GM18517 (cell line): ENCODE measurements around the gene CNOT11.
"Not testable (repeated sequence)": the region's sequence is repeated elsewhere in the genome, so short reads cannot be mapped to it uniquely, and the experiment has no call there.

ENCODE experiments used
- ATAC-seq: cut with Tn5 transposase; IDR thresholded peaks from one replicate; pipeline ENCODE4 v1.9.1; 2021; ENCODE audit warnings: mild to moderate bottlenecking, moderate library complexity; ENCODE audit not compliant: unreplicated experiment

The CNOT11 gene

DNA sequence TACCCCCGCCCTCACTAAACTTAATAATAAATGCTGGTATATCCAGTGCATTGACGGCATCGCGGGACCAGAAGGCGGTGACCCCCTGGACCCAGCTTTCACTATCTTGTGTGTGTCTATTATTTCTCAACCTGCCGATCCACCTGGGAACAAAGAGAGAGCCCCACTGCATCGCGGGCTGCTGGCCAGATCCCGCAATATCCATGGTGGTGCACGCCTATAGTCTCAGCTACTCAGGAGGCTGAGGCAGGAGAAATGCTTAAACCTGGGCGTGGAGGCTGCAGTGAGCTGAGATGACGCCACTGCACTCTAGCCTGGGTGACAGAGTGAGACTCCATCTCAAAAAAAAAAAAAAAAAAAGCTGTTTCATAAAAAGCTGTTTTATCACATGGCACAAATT, 7.8 kb upstream of the CNOT11 start:
- ATAC-seq: not testable (repeated sequence)

DNA sequence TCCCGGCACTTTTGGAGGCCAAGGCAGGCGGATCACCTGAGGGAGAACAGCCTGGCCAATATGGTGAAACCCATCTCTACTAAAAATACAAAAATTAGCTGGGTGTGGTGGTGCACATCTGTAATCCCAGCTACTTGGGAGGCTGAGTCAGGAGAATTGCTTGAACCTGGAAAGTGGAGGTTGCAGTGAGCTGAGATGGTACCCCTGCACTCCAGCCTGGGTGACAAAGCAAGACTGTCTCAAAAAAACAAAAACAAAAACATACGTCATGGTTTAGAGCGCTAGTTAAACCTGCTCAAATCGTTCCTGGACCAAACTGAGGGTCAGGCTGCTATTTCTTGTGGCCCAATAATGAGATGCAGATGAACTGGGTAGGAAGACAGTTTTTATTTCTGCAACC, 7.2 kb upstream of the CNOT11 start:
- not testable (repeated sequence) for ATAC-seq

DNA sequence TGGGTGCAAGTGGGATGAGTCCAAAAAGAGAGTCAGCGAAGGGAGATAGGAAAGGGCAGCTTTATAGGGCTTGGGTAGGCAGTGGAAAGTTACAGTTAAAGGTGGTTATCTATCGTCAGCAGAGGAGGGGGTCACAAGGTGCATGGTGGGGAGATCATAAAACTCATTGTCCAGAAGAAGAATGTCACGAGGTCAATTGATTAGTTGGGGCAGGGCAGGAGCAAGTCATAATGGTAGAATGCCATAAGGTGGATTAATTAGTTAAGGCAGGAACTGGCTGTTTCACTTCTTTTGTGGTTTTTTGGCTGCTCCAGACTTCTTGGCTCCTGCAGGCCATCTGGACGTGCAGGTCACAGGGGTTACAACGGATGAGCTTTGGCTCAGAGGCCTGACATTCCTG, 3.9 kb upstream of the CNOT11 start:
- ATAC-seq: not testable (repeated sequence)

DNA sequence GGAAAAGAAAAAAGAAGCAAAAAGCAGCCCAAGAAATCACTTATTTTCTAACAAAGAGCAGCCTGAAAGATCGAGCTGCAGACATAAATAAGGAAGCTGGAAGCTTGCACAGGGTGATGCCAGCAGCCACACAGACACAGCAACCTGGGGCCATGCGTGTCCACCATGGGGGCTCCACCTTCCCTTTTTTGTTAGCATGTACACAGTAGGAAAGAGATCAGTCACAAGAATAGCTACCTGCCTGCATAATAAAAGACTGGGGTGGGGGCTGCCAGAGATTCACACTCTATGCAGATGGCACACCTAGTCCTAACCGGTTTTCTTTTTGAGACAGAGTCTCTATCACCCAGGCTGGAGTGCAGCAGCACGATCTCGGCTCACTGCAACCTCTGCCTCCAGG, 2.9 kb upstream of the CNOT11 start:
- no peak for ATAC-seq

DNA sequence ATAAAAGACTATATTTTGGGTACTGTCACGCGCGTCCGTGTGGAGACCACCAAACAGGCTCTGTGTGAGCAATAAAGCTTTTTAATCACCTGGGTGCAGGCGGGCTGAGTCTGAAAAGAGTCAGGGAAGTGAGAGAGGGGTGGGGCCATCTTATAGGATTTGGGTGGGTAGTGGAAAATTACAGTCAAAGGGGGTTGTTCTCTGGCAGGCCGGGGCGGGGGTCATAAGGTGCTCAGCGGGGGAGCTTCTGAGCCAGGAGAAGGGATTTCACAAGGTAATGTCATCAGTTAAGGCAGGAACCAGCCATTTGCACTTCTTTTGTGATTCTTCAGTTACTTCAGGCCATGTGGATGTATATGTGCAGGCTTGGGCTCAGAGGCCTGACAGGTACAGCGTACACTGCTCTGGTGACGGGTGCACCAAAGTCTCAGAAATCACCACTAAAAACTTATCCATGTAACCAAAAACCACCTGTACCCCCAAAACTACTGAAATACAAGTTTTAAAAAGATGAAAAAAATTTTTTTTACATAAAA, 1.4 kb upstream of the CNOT11 start:
- ATAC-seq: not testable (repeated sequence)

DNA sequence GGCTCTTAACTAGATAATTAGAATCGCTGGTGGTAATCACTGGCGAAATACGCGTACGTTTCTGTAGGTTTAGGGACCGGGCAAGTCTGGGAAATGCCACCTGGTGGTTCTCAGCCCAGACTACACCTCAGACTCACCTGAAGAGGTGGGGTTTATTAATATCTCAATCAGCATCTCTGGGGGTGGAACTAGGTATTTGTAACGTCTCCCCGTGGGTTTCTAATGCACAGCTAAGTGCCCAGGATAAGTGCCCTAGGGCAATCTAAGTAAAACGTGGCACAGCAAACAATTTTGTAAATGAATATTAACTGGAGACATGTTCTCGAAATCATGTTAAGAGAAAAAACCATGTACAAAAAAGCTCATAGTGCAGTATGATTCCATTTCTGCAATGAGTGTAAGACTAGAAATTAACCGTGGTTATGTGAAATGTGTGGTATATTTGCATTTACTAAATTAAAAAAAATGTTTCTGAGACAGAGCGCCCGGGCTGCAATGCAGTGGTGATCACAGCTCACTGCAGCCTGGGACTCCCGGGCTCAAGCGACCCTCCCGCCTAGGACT, 760 bp upstream of the CNOT11 start:
- ATAC-seq: peak; percentile 66

DNA sequence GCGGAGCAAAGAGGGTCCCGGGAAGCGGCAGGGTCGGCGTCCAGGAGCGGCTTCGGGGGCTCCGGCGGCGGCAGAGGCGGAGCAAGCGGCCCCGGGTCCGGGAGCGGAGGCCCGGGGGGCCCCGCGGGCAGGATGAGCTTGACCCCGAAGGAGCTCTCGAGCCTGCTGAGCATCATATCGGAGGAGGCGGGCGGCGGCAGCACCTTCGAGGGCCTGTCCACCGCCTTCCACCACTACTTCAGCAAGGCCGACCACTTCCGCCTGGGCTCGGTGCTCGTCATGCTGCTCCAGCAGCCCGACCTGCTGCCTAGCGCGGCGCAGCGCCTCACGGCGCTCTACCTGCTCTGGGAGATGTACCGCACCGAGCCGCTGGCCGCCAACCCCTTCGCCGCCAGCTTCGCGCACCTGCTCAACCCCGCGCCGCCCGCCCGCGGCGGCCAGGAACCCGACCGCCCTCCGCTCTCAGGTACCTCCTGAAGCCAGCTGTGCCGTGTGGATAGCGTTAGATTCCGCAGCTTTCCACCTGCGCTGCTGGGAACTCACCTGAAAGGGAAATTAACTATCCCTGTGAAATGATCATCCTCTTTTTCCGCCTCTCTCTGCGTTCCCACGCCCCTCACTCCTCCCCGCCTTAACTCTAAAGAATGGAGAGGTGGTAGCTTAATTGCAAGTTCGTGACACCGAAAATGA, 472 bp downstream of the CNOT11 start:
- peak; percentile 39 for ATAC-seq

DNA sequence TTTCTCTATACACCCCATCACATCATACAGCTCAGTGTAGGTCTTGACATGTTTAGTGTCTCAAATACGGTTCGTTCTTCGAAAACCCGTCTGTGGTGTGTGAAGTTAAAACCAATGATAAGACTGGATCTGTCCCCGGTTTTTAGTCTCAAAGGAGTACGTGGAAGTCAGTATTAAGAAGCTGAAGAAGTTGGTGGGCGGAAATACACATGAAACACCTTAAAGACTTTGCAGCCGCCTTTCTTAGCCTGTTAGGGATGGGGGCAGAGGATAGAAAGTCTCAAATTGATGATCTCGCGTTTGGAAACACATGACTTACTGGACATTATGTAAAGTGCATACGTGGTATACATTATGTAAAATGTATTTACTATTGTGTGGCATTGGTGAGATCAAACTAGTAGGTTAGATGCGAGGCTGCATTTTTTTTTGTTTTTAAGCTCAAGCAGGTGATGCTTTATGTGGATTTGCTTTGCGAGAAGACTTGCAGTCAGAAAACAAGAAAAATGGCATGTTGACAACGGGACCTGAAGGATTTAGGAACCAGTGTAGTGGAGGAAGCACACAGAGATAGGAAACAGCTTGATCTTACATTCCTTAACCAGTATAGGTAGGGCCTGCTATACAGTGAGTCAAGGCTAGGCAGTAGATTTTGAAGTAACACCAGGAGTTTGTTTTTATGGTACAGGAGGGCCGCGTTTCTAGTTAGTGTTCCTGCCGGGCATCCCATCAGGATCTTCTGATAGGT, 1.2 kb downstream of the CNOT11 start:
- no peak for ATAC-seq

DNA sequence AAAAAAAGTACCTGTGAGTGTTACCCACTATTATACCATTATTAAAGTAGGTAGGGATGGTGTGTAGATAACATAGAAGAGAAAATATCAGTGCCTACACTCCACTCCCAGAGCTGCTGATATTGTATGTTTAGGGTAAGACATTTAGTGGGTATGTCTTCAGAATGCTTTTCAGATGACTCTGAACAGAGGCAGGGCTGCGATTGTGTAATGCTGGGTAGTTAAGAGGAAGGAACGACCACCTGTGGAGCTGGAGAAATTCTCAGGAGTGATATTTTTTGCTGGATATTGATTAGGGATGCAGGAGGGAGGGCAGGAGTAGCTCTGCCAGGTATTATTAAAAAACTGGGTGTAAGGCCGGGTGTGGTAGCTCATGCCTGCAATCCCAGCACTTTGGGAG, 2.8 kb downstream of the CNOT11 start:
- ATAC-seq: no peak

DNA sequence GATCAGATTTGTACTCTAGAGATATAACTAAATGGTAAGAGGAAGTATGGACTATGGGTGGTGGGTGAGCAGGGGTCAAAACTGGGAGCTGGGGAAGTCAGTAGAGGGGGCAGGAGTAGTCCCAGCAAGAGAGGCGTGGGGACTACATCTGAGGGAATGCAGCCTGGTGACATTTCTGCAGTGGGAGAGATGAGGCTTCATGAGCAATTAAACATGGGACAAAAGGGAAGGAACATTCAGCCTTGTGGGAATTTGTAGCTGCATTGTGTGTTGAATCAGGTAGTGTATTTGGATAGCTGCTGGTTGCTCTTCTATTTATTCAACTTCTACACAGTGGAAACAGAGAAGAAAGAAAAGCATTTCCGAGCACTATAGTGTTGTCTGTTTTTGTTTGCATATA, 3.6 kb downstream of the CNOT11 start:
- ATAC-seq: no peak

DNA sequence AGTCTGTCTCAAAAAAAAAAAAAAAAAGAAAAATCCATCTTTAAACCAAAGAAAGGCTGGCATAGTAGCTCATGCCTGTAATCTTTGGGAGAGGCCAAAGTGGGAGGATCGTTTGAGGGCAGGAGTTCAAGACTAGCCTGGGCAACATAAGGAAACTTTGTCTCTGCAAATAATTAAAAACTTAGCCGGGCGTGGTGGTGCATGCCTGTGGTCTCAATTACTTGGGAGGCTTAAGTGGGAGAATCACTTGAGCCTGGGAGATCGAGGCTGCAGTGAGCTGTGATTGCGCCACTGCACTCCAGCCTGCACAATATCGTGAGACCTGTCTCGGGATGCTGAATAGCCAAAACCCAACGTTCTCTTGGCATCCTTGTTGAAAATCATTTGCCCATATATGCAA, 6.1 kb downstream of the CNOT11 start:
- no peak for ATAC-seq

DNA sequence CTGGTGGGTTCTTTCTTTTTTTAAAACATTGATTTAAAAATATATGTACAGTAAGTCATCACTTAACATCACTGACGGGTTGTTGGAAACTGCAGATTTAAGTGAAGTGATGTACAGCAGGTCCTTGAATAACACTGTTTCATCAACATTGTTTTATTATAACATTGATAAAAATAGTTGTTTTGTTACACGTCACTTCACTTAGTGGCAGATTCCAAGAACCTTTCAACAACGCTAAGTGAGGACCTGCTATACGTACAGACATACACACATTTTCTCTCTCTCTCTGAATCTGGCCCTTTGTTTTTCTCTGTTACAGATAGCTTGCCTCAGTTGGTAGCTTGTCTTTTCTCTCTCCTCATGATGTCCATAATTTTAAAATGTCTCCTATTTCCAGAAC, 9.5 kb downstream of the CNOT11 start:
- ATAC-seq: no peak

DNA sequence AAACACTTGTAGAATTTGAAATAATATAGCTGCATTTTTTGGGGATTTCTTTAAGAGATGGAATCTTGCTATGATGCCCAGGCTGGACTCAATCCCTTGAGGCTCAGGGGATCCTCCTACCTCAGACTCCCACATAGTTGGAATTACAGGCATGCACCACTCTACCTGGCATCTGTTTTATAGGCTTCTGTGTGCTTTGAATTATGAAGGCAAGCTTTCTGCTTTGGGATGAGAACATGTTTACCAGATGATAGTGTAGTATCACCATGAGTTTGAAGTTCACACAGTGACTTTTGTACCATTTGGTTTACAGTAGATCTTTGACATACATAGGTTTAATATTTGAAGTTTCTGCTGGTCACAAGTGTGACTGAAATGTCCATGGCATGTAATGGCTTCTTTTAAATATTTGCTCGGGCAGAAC, 10.7 kb downstream of the CNOT11 start:
- no peak for ATAC-seq

DNA sequence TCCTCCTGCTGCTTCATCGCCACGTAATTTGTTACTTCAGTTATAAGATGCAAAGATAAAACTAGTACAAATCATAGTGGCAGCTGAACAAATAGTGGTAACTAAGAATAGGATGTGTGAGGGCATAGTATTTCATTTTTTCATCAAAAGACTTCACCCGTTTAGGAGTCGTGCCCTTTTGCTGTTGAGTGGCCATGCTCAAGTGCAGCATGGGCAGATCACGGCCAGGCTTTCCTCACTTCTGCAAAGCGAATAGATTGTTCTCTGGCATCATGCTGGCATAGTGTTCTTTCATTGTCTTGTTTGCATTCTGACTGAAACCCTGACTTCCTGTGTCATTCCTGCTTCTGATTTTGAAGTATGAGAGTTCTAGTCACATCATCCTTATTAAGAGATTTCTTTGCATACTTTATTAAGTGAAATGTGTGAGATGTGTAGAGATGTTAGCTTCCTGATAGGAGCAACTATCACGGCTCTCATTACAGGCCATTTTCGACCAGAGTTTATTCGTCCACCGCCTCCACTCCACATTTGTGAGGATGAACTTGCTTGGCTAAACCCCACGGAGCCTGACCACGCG, 11.8 kb downstream of the CNOT11 start:
- no peak for ATAC-seq

DNA sequence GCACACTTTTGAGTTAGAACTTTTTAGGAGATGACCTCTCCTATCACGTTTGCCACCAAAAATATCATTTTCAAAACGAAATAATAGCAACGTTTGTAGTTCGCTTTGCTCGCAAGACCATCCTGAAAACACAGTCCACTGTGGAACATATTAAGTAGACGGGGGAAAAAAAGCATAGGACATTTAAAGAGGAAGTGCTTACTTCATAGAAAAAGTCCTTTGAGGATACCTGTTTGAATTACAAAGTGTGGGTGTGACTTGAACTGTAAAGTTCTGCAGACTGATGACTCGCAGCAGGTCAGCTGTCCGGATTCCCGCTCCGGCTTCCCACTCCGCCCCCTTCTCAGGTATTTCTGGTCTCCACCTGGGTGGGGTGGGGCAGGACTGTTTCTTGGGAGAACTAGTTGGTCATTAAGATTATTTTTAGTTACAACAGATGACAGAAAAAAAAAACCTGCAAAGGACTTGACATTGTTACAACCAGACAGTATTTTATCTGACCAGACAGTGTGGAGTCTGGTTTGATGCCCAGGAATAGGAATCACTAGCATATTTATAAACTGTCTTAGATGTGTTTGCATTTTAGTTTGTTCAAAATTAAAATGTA, 13.3 kb downstream of the CNOT11 start:
- ATAC-seq: no peak

DNA sequence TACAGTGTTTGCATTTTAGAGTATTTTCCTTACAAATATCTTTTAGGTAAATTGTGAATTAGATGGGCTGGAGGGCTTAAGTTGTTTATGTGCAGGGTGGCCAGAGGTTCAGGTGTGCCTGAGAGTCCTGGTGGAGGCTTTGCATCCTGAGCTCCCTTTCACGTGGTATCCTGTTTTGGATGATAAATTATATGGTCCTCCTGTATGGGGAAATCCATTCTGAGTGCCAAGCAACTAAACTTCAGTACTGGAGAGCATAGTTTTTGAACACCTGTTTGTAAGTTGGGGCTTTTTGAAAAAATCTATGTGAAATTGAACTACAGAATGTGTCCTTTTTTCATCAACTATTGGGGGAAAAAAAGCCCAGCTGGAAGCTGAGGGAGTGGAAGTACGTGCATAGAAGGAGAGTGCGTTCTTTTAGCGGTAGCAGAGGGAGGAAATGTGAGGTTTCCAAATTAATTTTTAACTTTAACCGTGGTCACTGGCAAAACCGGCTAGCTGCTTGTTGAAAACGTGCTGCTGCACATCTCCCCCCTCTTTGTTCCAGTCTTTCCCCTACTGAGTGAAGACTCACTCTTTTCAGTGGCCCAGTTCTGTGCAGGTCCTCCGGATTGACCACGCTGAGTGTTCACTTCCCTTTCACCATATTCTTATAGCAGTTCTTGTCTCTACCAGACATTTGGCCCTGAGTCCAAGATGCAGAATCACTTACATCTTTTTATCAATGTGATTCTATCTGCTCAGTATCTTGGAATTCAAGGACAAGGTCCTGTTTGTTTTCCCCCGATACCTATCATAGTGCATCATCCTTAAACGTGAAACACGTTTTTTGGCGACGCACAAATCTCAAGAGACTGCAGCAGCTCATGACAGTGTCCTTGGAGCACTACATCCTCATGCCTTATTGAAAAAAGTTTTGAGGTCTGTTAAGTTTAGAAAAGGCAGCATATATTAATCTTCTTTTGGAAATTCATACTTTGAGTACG, 15.3 kb downstream of the CNOT11 start:
- peak; percentile 53 for ATAC-seq

DNA sequence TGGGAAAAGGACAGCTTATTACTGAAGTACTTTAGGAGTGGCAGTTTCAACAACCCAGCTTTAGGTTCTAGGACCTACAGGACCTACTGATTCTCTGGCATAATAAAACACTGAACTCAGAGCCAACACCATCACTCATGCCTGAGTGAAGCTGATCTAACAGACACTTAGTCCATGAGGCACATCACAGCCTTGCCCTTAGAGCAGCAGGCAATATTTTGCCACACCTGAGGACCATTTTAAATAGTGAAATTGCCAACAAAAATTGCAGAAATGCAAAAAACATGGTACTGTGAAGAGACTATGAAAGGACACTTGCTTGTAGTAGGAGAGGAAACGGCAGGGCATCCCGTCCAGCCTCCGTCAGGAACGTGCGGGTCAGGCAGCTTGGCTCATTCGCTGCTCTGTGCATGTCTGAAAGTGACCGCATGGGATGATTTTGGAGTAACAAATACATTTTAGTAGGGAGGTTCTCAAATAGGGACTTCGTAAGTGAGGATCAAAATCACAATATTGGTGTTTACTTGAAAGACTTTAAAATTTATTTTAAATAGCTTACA, 18.1 kb downstream of the CNOT11 start:
- no peak for ATAC-seq

DNA sequence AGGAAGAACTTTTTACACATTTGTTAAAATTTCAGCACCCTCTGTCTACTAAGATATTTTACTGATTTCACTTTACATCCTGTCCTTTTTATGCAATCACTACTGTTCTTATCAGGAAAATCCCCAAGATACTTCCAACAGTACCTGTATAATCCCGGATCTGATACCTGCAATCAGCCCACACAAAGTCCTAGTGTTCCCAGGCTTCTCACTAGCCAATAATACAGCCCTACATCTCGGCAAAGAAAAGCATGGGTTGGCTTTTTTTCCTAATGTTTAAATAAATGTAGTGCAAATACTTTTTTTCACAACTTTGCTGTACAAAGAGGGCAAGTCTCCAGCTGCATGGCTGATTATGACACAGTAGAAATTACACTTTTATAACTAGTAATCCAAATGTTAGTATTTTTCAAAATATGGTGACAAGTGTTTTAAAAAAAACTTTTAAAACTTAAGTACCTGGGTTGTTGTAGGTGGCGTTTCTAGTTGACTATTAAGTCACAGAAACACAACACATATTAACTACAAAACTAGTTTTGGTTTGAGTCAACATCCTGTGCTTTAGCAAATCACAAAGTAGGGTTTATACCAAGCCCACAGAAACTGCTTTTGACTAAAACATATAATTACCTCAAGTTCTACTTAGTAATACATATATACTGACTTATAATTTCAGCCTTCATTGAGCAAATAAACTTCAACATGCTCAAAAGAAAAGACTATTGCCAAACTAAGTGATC, 19.5 kb downstream of the CNOT11 start:
- ATAC-seq: peak; percentile 86

DNA sequence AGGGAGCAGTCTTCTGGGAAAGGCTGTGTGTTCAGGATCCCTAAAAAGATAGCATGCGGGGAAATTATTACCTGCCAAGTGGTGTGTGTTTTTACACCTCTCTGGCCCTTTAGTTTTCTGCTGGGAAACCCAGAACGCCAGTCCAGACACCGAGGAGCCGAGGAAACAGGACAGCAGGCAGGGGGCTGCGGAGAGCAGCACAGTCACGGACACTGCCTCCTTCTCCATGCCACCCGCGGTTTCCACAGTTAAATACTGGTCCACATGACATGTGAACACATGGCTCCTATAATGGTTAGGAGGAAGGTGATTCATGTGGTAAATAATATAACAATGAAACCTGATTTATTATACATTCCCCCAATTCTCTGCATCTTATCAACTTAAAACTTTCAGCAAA, 20.4 kb downstream of the CNOT11 start:
- ATAC-seq: no peak
